Endothelial cell (in vitro differentiated cells): ENCODE data around the gene HPGDS. TPM values are rescaled to one million over a fixed set of nuclear protein-coding genes. Genes with fewer than 3 reads are reported as not detected.

Experiments used
- DNase-seq: peaks from one replicate; pipeline ENCODE4 v3.0.0; 2021; ENCODE audit warnings: low spot score
- H3K27ac Mint-ChIP-seq: one replicate; pipeline ENCODE4 v1.8.0; 2021; ENCODE audit warnings: mixed read lengths, inconsistent platforms; ENCODE audit not compliant: unreplicated experiment
- H3K27me3 Mint-ChIP-seq: one replicate; pipeline ENCODE4 v1.8.0; 2021; ENCODE audit warnings: mild to moderate bottlenecking, moderate library complexity, mixed read lengths, inconsistent platforms; ENCODE audit not compliant: unreplicated experiment
- H3K36me3 Mint-ChIP-seq: one replicate; pipeline ENCODE4 v1.8.0; 2021; ENCODE audit warnings: mild to moderate bottlenecking, low read depth, mixed read lengths, inconsistent platforms; ENCODE audit not compliant: unreplicated experiment
- H3K4me1 Mint-ChIP-seq: one replicate; pipeline ENCODE4 v1.8.0; 2021; ENCODE audit warnings: mild to moderate bottlenecking, mixed read lengths, inconsistent platforms; ENCODE audit not compliant: unreplicated experiment
- H3K4me3 Mint-ChIP-seq: one replicate; pipeline ENCODE4 v1.8.0; 2021; ENCODE audit warnings: mild to moderate bottlenecking, mixed read lengths, inconsistent platforms; ENCODE audit not compliant: unreplicated experiment
- H3K9me3 Mint-ChIP-seq: one replicate; pipeline ENCODE4 v1.8.0; 2021; ENCODE audit warnings: mixed read lengths, inconsistent platforms; ENCODE audit not compliant: unreplicated experiment
- total RNA-seq: library from RNA; stranded (reverse); fragmentation: NEBNext Ultra II Directional; extraction: Animal tissue kit (Norgen Biotek cat#: 25700); gene quantifications from one replicate; pipeline ENCODE4 v1.2.1, GENCODE V29; 2021; ENCODE audit not compliant: unreplicated experiment
- TF ChIP-seq, protein P1 (sequence below): fragments of 200-600 bp; sonication (generic); IDR thresholded peaks from one replicate; pipeline ENCODE4 v1.5.0; 2021; ENCODE audit warnings: antibody characterized with exemption; ENCODE audit not compliant: unreplicated experiment

Gene HPGDS
- total RNA-seq, 1 donor from 2014 or later: 0.33 TPM

- H3K36me3 Mint-ChIP-seq: no peaks in the 10 kb centered on the region
- DNase-seq: no peak
- no peaks in the 10 kb centered on the region for H3K4me1 Mint-ChIP-seq
- H3K27me3 Mint-ChIP-seq: no peaks in the 10 kb centered on the region
- TF ChIP-seq, protein P1, sequence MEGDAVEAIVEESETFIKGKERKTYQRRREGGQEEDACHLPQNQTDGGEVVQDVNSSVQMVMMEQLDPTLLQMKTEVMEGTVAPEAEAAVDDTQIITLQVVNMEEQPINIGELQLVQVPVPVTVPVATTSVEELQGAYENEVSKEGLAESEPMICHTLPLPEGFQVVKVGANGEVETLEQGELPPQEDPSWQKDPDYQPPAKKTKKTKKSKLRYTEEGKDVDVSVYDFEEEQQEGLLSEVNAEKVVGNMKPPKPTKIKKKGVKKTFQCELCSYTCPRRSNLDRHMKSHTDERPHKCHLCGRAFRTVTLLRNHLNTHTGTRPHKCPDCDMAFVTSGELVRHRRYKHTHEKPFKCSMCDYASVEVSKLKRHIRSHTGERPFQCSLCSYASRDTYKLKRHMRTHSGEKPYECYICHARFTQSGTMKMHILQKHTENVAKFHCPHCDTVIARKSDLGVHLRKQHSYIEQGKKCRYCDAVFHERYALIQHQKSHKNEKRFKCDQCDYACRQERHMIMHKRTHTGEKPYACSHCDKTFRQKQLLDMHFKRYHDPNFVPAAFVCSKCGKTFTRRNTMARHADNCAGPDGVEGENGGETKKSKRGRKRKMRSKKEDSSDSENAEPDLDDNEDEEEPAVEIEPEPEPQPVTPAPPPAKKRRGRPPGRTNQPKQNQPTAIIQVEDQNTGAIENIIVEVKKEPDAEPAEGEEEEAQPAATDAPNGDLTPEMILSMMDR: no peak
- H3K27ac Mint-ChIP-seq: peak overlapping the region; percentile 2
- H3K4me3 Mint-ChIP-seq: no peak overlapping the region
- no peaks in the 10 kb centered on the region for H3K9me3 Mint-ChIP-seq
These were observed 75.6 kb downstream of the HPGDS start for GRCh38 chr4:94267037-94267436.

- Mint-ChIP-seq H3K4me1 (no peaks in the 10 kb centered on the region), H3K9me3 (no peaks in the 10 kb centered on the region), H3K4me3 (no peak overlapping the region), H3K27me3 (no peaks in the 10 kb centered on the region), H3K27ac (peak overlapping the region; percentile 17), H3K36me3 (no peaks in the 10 kb centered on the region)
- no peak for DNase-seq
- TF ChIP-seq, protein P1: no peak
These were observed 80.2 kb downstream of the HPGDS start for GRCh38 chr4:94262163-94263016.

DNA sequence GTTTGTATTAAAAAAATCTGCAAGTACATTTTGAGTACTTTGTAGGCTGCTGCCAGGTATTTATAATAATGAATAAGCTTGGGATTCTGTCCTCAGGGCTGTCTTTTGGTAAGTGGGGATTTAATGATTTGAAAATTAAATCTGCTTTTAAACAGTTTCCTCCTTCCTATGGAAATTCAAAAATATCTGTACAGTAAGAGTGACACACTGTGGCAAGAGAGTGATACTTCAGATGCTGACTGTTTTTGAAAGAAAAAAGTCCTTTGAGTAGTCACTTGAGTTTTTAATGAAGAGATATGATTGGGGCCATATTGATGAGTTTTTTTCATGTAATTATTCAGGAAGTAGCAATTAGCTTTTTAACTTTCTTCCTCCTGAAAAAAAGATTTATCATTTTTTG, 85.8 kb downstream of the HPGDS start:
- no peak for DNase-seq
- H3K36me3 Mint-ChIP-seq: peaks cover 4% of the 10 kb centered on the region
- TF ChIP-seq, protein P1: no peak
- no peaks in the 10 kb centered on the region for H3K27me3 Mint-ChIP-seq
- no peak overlapping the region for H3K4me3 Mint-ChIP-seq
- no peaks in the 10 kb centered on the region for H3K4me1 Mint-ChIP-seq
- no peak overlapping the region for H3K27ac Mint-ChIP-seq
- H3K9me3 Mint-ChIP-seq: no peaks in the 10 kb centered on the region

GRCh38 chr4:94256144-94256783, 86.4 kb downstream of the HPGDS start:
- H3K4me3 Mint-ChIP-seq: no peak overlapping the region

More at GRCh38 chr4:94256144-94256783, 86.4 kb downstream of the HPGDS start:
- Mint-ChIP-seq H3K4me1 (no peaks in the 10 kb centered on the region), H3K27me3 (no peaks in the 10 kb centered on the region), H3K36me3 (peaks cover 4% of the 10 kb centered on the region), H3K27ac (no peak overlapping the region), H3K9me3 (no peaks in the 10 kb centered on the region)
- TF ChIP-seq, protein P1: no peak
- no peak for DNase-seq
